HG03097 (cell line): ENCODE results near the gene ERC2.

Experiments
- ATAC-seq: cut with Tn5 transposase; IDR thresholded peaks from one replicate; pipeline ENCODE4 v1.9.1; 2021; ENCODE audit not compliant: unreplicated experiment, low FRiP score

Gene ERC2

DNA sequence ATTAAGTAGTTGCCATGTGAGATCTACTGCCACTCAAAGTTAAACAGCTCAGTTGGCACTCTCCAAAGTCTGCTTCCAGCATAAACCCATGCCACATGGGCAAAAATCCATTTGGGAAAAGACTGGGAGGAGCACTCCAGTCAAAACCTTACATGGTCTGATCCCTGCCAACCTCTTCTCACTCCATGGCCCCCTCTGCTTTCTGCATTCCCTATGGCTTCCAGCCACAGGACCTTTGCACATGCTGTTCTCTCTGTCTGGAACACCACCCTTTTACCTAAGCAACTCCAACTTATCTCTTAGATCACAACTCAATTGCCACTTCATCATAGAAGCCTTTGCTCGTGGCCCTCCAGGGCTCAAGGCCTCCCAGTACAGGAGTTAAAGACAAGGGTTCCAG lies 910.7 kb downstream of the ERC2 start:
- ATAC-seq = no peak

DNA sequence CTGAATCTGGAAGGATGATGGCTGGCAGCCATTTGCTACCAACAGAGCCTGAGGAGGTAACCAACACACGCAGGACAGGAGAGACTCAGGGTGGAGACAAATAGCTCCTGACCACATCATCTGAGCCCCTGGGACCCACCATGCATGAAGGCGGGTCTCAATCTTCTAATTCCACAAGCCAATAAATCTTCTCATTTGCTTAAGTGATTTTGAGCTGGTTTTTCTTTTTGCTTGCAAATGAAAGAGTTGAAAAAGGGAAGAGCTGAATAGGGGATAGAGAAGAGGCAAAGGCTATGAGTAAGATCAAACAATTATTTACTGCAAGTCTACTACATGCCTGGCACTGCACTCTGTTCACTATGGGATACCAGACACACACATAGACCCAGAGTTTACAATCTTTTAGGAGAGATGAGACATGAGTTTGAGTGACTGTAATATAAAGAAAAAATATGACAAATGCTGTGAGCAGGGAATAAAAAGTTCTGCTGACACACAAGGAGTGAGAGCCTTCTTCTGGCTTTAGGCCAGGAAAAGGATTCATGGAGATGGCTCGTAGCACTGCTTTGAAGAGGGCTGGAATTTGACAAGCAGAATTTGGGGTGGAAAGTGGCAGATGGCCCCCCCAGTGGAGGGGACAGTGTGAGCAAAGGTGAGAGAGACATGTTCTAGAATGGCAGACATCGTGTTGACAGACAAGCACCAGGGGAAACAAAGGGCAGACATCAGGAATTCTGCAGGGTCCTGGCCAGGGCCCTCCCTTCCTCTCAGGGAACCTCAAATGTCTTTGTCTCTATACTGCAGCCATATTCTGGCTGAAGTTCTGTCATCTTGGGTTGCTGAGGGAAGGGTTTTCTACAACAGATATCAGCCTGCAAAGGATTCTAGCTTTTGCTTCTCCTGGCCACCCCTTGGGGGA lies 911.4 kb downstream of the ERC2 start:
- ATAC-seq = no peak

DNA sequence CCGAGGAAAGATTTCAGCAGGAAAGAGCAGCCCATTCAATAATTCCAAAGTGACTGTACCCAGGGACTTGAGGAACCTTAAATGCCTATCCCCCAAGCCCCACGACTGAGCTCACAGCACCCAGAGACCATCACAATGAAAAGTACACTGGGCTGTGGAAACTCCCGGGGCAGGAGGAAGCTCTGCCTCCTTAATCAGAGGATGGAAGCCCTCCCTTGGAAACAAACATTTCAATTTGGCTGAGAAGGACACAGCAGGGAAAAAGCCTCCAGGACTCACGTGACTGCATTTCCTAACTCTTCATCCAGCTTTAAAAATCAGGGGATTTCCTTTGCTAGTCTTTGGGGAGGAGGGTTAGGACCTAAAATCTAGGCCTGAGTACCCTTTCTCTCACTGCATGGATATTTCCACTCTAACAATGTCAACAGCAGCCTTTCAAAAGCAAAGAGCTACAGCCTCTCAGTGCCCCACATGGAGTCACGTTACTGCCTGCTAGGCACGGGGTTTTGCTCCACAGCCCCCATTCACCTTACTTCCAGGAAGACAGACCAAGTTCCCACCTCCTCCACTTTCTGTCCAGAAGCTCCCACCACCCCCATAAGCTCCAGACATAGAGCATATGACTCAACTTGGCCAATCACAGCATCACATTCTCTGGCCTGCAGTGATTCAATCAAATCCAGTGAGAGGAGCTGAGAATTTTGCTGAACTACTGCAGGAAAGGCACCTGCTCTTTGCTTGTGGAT lies 912.2 kb downstream of the ERC2 start:
- ATAC-seq = no peak

DNA sequence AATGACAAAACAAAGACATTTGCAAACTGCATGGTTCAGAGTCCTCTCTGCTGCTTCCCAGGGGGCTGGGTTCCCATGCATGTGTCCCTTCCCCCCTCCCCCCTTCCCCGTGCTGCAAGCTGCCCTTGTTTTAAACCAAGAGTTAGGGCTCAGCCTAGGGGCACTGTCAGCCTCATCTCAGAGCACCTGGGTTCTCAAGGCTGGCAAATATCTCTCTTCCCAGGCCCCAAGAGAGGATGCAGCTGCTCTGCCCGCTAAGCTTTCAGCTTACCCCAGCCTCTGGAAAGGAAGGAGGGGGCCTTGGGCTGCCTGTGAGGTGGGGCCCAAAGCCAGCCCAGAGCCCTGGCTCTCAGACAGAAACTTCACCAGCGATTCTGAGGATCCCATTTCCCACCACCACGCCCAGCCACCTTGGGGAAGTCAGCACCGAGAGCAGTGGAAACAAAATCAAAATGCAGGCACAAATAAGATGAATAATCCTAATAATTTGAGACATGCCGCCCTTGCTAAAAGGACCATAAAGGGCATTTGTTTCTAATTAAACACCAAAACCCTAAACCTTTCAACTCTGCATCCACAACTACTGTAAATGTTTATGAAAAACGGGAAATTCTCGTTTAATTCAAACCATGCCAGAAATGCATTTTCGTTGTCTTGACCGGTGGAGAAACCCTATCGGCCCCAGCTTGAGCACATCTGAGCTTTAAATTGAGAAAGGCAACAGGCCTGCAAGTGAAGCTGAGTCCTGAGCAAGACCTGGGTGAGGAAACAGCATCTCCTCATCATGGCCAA lies 913.4 kb downstream of the ERC2 start:
- no peak for ATAC-seq

DNA sequence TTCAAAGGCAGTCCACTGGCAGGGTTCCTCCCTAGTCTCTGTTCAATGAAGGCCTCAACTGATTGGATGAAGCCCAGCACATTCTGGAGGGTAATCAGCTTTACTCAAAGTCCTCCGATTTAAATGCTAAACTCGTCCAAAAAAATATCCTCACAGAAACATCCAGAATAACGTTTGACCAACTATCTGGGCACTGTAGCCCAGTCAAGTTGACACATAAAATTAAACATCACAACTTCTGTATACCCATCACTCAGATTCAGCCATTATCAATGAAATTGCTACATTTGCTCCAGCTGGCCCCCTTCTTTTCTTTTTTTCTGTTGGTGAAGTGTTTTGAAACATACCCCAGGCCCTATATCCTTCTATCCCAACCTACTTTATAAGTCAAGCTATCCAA lies 916.6 kb downstream of the ERC2 start:
- ATAC-seq = no peak

DNA sequence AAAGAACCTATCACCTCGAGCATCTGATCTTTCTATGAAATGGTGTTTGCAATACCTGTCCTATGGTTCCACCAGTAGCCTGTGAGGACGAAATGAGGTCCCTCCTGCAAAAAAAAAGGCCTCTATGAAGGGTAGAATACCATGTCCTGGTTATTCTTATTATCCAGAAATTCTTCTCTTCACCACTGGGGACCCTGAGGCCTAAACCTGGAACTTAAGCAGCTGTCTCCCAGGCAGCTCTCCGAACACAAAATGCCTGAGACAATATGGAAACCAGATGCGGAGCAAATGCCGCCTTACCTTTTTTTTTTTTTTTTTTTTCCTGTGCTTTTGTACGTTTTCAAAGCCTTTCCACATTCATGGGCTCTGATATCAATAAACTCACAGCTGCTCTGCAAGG lies 919.1 kb downstream of the ERC2 start:
- ATAC-seq = no peak

DNA sequence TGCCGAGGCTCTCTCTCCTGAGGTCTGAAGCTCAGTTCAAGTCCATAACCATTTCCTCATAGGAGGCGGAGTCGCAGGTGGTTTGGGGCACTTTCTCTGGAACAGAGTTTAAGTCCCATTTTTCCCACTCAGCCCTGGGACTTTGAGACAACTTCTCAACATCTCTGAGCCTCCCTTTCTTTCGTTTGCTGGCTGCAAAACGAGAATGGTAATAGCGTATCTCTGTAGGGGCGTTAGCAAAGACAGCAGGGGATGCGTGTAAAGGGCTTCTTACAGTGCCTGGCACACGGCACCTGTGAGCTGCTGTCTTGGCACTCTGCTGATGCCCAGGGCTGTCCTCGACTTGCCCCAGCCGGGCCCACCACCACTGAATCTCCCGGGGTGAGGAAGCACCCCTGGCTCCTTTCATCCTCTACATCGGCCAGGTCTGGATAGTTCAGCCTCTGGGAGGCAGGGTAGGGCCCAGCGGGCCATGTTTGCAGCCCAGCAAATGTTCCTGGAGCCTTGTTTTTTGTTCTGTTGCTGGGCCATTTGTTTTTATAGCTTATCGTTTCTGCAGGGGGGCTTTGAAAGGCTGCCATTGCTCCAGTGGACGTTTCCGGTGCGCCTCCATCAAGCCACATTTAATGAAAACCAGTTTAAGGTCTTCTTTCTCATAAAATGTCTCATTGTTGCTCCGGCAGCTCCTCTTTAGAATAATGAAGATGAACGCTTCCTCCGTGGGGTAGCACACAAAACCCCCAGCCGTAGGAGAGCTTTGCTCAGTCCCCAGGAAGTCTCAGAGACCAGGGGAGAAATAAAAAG lies 921.2 kb downstream of the ERC2 start:
- no peak for ATAC-seq

DNA sequence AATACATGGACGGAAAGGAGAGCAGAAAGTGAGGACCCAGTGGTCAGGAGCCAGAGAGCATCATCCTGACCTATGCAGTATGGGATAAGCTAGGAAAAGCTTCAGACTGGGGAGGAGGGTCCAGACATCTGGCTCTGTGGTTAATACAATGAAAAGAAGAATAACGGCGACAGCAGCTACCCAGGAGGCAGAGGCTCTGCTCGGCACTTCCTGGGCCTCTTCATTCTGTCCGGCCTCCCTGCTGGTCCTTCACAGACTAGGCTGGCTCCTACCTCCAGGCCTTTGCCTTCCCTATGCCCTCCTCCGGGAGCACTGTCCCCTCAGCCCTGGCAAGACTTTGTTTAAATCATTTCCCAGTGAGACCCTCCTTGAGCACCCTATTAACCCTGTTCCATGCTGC lies 922.3 kb downstream of the ERC2 start:
- no peak for ATAC-seq

DNA sequence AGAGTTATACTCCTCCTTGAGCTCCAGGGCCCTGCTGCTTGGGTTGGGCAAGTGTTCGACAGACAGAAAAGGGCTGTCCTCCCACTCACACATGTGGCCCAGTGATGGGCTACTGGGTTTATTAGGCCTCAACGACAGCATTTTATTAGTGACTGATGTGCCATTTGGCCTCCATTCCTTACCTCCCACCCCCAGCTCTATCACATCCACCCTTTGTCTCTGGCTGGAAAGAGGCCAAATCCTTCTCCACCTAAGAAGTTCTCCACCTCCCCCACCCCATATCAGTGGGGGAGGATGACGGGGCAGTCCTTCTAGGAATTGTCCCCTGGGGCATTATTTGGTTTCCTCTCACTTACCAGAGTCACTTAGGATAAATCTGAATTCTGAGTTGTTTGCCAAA lies 924.0 kb downstream of the ERC2 start:
- ATAC-seq = no peak

DNA sequence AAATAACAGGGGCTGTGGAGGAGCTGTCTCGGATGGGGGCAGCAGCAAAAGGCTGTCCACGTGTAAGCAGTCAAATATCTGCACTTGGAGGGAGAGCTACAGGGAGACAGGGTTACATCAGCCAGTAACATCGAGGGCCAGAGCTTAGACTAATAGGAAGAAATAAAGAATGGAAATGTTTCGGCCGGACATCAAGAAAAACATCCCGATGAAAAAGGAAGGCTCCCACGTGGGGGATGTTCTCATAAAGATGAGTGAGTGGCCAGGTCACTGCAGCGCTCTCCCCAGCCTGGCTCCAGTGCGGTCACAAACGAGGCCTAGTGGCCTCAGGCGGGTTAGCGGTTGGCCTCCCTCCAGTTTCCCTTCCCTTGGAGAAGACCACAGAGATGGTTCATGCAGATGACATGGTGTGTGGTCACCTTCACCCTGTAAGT lies 925.1 kb downstream of the ERC2 start:
- no peak for ATAC-seq

DNA sequence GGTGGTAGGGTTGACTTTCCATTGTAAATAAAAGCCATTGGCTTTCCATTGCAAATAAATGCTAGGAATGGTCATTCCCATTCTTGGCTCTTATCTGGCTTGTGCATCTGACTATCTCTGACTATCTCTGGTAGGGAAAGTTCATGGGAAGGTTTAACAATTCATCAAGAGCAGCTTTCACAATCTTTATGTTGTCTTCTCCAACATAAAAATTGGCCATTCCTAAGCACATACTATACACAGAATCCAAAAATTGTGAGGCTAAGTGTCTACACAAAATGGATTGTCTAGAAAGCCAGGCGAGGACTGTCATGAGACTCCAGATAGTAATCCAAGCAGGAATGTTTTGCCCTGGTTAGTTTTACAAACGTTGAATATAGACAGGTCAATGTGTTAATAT lies 926.8 kb downstream of the ERC2 start:
- no peak for ATAC-seq

DNA sequence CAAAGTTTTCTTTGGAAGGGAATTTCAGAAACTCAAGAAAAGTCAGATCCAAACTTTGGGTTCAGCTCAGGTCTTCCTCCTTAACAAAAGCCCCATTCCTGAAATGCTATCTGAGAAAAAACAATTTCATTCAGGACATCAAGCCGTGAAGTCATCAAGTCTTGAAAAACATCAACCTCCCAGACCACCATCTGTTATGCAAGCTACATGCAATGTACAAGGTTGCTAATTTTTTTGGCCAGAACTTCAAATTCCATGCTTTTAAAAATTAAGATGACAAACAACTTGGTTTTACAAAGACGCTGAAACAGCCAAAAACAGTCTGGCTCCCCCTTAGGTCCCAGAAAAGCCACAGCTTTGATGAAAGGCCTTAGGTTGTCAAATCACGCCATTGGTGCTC lies 927.3 kb downstream of the ERC2 start:
- ATAC-seq = no peak

DNA sequence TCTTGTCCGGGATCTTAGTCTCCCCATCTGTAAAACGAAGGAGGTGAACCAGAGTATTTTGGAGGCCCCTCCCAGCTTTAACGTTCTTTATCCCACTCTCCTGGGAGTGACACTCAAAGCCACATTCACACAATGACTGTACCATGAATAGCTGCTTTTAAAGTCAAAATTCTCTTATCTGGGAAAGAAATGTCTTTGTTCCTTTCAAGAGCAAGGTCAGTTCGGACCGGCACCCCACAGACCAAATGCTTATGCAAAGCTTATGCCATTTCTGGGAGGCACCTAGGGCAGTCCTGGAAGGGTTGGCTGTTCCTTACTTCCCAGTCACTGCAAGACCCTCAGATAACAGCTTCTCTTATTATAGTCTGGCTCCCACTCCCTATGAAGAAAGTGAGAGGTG lies 927.7 kb downstream of the ERC2 start:
- ATAC-seq = no peak

DNA sequence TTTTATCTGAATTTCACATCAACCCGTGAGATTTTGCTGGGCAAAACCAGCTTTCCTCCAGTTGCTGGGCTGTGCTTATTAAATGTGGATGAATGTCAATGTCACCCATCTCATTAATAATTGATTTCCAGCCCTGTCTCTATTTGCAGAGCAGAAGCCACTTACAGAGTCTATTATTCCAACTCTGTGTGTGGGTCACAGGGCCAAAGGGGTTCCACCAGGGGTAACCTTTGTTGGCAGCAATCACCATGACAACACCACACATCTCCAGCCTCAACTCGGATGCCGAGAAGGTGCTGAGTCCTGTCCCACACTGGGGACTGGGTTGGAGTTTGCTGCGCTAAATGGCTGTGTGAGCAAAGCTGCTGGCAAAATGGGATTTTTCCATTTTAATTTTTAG lies 930.1 kb downstream of the ERC2 start:
- no peak for ATAC-seq

DNA sequence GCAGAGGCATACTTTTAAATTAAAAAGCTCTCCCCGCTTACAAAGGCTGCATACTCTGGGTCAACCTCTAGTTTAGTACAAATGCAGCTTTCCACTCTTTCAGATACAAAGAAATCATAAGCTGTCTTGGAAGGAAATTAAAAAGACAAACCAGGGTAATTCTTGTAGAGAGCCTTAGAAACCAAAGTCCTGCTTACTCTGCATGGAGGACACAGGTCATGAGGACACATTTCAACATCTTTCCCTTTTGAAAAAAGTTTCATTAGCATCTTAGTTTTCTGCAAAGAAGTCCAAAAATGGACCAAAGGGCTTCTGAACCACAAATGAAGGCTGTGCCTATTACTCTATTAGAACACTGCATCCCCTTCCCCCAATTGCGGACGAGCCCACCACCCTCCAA lies 930.7 kb downstream of the ERC2 start:
- ATAC-seq = no peak

DNA sequence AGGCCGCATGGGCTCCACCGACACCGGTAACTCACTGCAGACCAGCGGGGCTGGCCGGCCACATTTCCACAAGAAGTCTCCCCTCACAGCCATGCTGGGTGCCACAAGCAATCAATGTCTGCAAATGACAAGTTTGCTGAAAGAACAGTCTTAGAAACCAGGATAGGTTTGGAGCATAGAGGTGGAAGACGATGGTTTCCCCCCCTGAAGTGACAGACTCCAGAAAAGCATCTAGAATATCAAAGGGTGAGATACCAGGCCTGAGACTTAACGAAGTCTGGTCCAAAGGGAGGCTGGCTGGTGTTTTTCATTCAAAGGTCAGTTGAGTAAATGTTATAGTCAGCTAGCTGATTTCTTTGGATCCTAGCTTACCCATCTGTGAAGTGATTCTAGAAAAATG lies 931.1 kb downstream of the ERC2 start:
- no peak for ATAC-seq

DNA sequence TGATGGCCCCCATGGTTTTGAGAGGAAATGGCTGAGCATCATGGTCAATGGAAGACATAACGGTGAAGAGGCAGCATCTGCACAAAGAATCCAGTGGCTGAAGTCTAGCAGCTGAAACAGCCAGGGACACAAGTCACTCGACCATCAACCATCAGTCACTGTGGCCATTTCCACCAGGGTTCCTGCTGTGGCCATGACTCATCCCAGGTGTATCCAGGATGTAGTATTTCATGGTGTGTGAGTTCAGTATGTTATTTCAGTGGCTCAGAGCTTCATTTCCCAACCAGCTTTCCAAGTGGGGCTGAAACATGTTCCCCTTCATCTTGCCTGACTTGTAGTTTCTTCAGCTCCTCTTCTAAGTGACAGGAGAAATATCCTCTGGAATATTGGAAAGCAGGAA lies 933.4 kb downstream of the ERC2 start:
- ATAC-seq = no peak

DNA sequence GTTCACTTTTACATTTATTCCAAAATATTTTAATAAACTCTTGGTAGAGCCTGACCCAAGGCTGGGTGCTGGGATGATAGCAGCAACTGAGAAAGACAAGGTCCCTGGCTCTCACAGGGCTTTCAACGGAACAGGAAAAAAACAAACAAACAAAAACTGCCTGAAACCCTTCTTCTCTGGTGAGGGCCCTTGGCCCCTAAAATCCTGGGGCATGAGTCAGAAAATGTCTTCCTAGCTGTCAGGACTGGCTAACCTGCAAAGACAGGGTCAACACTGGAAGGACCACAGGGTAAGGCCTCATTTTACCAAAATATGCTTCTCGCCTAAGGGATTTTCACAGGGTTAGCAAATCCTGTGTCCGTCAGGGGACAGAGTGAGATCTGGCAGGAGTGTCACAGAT lies 935.5 kb downstream of the ERC2 start:
- ATAC-seq = no peak

DNA sequence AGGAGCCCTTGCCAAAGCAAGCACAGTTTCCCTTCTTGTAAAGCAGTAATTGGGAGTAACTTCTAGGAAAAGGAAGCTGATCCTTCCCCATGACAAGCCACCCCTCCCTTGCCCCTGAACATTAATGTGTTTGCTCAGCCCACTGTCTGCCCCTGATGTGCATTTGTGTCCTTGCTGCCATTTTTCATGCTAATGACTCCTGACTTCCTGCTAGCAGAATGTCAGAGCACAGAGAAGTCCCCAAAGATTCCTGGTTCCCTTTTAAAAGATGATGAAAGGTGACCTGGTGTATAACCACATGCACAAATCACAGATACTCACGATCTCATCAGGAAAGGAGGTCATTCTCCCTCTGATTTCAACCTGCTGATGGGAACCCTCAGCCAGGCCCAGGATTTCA lies 936.9 kb downstream of the ERC2 start:
- no peak for ATAC-seq

DNA sequence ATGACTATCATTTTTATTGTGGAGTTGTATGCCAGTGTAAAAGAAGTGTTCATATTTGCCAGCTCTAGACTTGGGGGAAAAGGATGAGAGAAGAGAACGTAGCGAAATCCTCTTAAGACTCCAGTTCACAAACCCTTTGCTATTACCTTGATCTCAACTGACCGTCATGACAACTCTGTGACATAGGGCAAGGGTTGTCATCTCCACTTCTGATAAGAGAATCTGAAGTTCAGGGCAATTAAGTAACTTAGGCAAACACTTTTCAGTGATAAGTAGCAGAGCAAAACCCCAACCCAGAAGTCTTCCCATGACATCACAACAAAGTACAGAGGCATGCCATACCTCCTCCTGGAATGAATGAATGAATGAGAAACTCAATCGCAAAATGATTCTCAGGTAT lies 940.9 kb downstream of the ERC2 start:
- no peak for ATAC-seq
